Measurements from ENCODE around the gene CCDC89.

CCDC89 gene

DNA sequence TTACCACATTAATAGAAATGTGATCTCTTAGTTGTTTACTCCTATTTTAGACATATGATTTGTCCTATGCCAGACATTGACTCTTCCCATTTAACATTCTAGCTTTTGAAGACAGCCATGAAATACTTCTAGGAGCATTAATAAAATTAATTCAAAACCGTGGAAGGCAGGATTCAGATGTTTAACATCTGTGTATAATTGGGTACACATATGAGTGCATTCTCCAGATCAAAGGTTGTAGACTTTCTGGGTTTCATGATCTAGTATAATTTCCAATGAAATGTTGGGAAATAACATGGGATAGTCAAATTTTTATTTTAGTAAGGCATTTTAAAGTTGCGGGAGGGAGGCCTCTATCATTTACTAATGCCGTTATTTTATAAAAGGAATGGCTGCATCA, 35.2 kb upstream of the CCDC89 start:
- ChIA-PET CTCF (no interaction called here), POLR2A (no interaction called here)
- no peak for DNase-seq (ENCODE audit: extremely low spot score)
- TF ChIP-seq, protein P1, sequence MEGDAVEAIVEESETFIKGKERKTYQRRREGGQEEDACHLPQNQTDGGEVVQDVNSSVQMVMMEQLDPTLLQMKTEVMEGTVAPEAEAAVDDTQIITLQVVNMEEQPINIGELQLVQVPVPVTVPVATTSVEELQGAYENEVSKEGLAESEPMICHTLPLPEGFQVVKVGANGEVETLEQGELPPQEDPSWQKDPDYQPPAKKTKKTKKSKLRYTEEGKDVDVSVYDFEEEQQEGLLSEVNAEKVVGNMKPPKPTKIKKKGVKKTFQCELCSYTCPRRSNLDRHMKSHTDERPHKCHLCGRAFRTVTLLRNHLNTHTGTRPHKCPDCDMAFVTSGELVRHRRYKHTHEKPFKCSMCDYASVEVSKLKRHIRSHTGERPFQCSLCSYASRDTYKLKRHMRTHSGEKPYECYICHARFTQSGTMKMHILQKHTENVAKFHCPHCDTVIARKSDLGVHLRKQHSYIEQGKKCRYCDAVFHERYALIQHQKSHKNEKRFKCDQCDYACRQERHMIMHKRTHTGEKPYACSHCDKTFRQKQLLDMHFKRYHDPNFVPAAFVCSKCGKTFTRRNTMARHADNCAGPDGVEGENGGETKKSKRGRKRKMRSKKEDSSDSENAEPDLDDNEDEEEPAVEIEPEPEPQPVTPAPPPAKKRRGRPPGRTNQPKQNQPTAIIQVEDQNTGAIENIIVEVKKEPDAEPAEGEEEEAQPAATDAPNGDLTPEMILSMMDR (IDR thresholded peaks at IDR 0.05; ENCODE audit: control extremely low read depth, extremely low read depth, low read depth, missing control alignments): no peak

DNA sequence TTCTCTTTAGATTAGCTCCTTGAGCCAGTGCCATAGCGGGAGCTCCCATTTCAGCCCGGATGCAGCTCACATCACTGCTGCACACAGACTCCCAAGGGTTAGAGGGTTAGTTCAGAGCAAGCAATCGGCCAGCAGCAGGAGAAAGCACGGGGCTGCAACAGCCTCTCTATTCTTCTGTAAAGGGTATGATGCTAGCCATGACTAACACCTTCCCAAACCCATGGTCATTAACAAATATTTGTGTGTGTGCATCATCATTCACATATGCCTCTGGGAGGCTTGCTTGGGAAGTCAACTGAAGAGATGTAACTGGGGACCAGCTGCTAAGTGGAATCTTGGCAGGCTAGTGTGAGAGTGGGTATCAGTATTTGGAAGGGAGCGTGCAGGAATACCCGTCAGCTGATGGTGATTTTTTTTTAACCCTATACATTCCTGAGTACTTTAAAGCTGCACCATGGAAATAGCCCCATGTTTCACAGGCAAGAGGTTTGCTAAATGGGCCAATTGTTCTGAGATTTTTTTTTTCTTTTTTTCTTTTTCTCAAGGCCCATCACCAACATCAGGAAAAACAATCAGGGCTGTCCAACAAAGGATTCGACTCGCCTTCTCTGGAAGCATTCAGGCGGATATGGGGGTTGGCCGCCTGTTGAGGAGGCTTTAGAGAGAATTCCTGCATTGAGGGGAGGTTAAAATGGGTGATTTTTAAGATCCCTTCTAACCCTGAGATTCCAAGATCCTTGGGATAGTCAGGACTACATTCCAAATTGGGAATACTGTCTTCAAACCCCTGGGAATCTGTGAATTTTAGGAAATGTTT, 33.2 kb upstream of the CCDC89 start:
- ChIA-PET CTCF (no interaction called here), POLR2A (no interaction called here)
- TF ChIP-seq, protein P1 (IDR thresholded peaks at IDR 0.05; ENCODE audit: control extremely low read depth, extremely low read depth, low read depth, missing control alignments): no peak
- no peak for DNase-seq (ENCODE audit: extremely low spot score)

DNA sequence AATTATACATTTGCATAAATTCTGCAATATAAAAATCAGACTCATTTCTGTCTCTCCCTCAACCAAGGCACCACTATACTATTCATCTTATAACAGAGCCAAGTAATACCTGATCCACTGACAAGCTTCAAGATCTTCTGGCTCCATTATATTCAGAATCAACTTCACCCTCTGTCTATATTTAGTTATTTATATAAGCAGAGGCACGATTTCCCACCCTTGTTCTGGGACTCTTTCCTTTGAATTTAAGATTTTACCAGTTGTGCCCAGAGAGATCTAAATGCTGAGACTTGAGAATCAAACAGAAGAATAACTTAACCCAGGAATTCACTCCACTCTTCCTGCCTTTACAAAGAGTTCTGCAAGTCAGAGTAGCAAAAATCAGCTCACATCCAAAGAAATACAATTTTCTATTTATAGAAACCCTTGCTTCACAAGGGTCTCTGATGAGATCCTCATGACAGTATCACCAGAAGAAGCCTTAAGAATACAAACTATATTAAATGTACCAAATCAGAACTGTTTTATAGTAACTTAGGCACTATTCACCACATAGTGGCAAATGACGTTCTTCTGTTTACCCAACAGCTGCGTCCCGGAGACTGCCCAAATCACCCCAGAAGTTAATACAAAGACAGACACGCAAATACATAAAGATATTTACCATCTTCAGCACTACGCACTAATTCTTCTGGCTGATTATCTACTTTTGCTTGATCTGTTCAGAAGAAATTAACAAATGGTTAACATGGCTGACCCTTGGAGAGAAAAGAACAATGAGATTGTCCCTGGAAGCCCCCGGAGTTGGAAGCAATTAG, 32.3 kb upstream of the CCDC89 start:
- CTCF ChIA-PET: interaction anchor here (0.7 to 1.3 kb wide), 2 partner anchors 20 to 28 kb away, joined by 3 to 4 read pairs; no protein-coding TSS in a partner anchor
- POLR2A ChIA-PET: no interaction called here
- TF ChIP-seq, protein P1 (IDR thresholded peaks at IDR 0.05; ENCODE audit: control extremely low read depth, extremely low read depth, low read depth, missing control alignments): no peak
- DNase-seq (ENCODE audit: extremely low spot score): no peak

DNA sequence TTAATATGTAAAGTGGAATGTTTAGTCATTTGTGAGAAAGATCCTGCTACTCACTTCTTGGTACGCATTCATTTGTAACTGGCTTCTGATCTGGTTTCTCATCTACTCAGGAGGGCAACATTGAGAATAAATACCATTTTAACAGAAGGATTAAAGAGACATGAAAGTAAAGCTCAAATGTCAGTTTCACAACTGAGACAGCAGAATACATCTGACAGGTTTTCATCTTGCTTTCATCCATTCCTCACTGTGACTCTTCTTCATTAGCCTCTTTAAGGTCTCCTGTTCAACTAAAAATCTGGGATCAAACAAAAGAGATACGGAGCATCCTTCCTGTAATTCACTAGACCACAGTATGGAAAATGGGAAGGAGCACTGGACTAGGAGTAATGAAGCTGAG, 31.4 kb upstream of the CCDC89 start:
- TF ChIP-seq, protein P1 (IDR thresholded peaks at IDR 0.05; ENCODE audit: control extremely low read depth, extremely low read depth, low read depth, missing control alignments): no peak
- ChIA-PET POLR2A (no interaction called here), CTCF (interaction anchor here (0.7 to 1.3 kb wide), 2 partner anchors 19 to 28 kb away, joined by 3 to 4 read pairs; no protein-coding TSS in a partner anchor)
- DNase-seq (ENCODE audit: extremely low spot score): no peak

DNA sequence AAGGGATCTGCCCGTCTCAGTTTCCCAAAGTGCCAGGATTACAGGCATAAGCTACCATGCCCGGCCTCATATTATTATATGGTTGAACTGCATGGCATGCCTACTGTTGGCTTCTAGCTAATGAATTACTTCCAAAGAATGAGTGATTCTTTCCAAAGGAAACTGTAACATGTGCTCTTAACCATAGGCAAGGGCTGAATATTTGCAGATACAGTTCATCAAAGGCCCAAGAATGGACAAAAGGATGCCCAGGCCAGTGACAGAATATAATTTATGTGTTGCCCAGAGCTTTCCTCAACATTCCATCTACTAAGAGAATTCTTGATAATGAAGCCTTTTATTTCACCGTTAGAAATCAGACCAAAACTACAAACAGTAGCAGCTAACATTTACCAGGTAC, 27.0 kb upstream of the CCDC89 start:
- TF ChIP-seq, protein P1 (IDR thresholded peaks at IDR 0.05; ENCODE audit: control extremely low read depth, extremely low read depth, low read depth, missing control alignments): no peak
- CTCF ChIA-PET: interaction anchor here (1.3 to 1.7 kb wide), 3 partner anchors 13 to 28 kb away, joined by 3 read pairs; no protein-coding TSS in a partner anchor
- POLR2A ChIA-PET: interaction anchor here (0.7 kb wide), 1 partner anchor 225 kb away, joined by 4 read pairs; no protein-coding TSS in a partner anchor
- DNase-seq (ENCODE audit: extremely low spot score): no peak

DNA sequence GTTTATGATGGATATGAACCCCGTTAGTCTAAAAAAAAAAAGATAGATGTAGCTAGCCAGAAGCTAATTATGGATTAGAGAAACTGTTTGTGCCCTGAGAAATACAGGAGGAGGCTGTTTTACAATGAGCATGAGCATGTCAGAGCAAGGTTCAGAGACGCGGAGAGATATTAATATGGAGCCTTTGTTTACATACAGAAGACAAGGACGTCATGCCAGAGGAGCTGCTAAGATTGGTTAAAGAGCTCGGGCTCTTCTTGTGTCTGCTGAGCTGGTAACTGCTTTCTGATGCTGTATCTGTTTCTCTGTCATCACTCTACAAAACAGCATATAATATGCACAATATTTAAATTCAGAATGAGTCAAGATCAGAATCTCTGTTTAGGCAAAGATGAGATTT, 24.9 kb upstream of the CCDC89 start:
- POLR2A ChIA-PET: no interaction called here
- CTCF ChIA-PET: interaction anchor here (1.0 to 1.2 kb wide), 2 partner anchors 12 to 985 kb away, joined by 3 read pairs; no protein-coding TSS in a partner anchor
- TF ChIP-seq, protein P1 (IDR thresholded peaks at IDR 0.05; ENCODE audit: control extremely low read depth, extremely low read depth, low read depth, missing control alignments): no peak
- DNase-seq (ENCODE audit: extremely low spot score): no peak

Data from GM10248 (cell line).